Caco-2 (cell line): ENCODE measurements around the gene IL31. TPM values are rescaled to one million over a fixed set of nuclear protein-coding genes. Genes with fewer than 3 reads are reported as not detected.

Source experiments
- BruUV-seq: library from RNA; stranded (reverse); fragments of 400-500 nt; replicated peaks from 2 replicates; lab custom pipeline; 2021; lab: Mats Ljungman, UMichigan
- CTCF ChIA-PET: fragments of 300-600 bp; sonication (Branson Sonifier 250); formaldehyde crosslinking; loops from one replicate; lab custom pipeline; 2022; ENCODE audit warnings: antibody characterized with exemption; lab: Charles Lee
- POLR2A ChIA-PET: fragments of 300-600 bp; sonication (Branson Sonifier 250); formaldehyde crosslinking; loops from one replicate; lab custom pipeline; 2022; ENCODE audit warnings: antibody characterized with exemption; lab: Charles Lee
- DNase-seq, 2 experiments: peaks; one replicate each; pipeline versions ENCODE4 v3.0.0 to v3.0.0-alpha.2; 2020 to 2022
- H3K27me3 ChIP-seq: replicated peaks from 2 replicates; pipeline ENCODE4 v1.6.0; 2011; ENCODE audit warnings: low read length; ENCODE audit not compliant: control insufficient read depth, insufficient read depth
- H3K36me3 ChIP-seq: 2 replicates; pipeline ENCODE4 v1.5.1; 2011; ENCODE audit warnings: low read length; ENCODE audit not compliant: control insufficient read depth, insufficient read depth
- H3K4me1 ChIP-seq: fragments of 250-450 bp; sonication (Bioruptor Pico); 2 replicates; pipeline ENCODE4 v1.5.1; 2020; ENCODE audit warnings: mild to moderate bottlenecking
- H3K4me3 ChIP-seq: 2 replicates; pipeline ENCODE4 v1.5.1; 2011; ENCODE audit warnings: low read depth, mild to moderate bottlenecking, control low read depth, low read length
- H3K9me3 ChIP-seq: fragments of 250-450 bp; sonication (Bioruptor Pico); 2 replicates; pipeline ENCODE4 v1.5.1; 2020; ENCODE audit warnings: mild to moderate bottlenecking, moderate library complexity
- H3K27ac Mint-ChIP-seq: one replicate; pipeline ENCODE4 v1.8.0; 2022; ENCODE audit warnings: mixed read lengths; ENCODE audit not compliant: unreplicated experiment
- H3K27me3 Mint-ChIP-seq: one replicate; pipeline ENCODE4 v1.8.0; 2022; ENCODE audit warnings: mixed read lengths; ENCODE audit not compliant: insufficient read depth, unreplicated experiment
- H3K36me3 Mint-ChIP-seq: one replicate; pipeline ENCODE4 v1.8.0; 2022; ENCODE audit warnings: mild to moderate bottlenecking, mixed read lengths; ENCODE audit not compliant: insufficient read depth, unreplicated experiment
- H3K4me1 Mint-ChIP-seq: one replicate; pipeline ENCODE4 v1.8.0; 2022; ENCODE audit warnings: low read depth, mixed read lengths; ENCODE audit not compliant: unreplicated experiment
- H3K4me3 Mint-ChIP-seq: one replicate; pipeline ENCODE4 v1.8.0; 2022; ENCODE audit warnings: mild to moderate bottlenecking, moderate library complexity, mixed read lengths; ENCODE audit not compliant: unreplicated experiment
- H3K9me3 Mint-ChIP-seq: one replicate; pipeline ENCODE4 v1.8.0; 2022; ENCODE audit warnings: mixed read lengths; ENCODE audit not compliant: unreplicated experiment
- CTCF ChIP-seq, 2 experiments: fragments of 200-600 bp in 1 of 2; IDR thresholded peaks; 1 replicate in 1 of 2; 2 replicates in 1 of 2; pipeline versions ENCODE4 v1.5.1 to v1.8.0; 2011 to 2022; ENCODE audit warnings: antibody characterized with exemption in 1 of 2, control low read depth in 1 of 2, inconsistent platforms in 1 of 2, low read depth in 1 of 2, low read length in 1 of 2, mild to moderate bottlenecking in 1 of 2, moderate library complexity in 1 of 2; ENCODE audit not compliant: insufficient read depth in 1 of 2, severe bottlenecking in 1 of 2, unreplicated experiment in 1 of 2
- intact Hi-C: fragments of 100-400 bp; cut with micrococcal nuclease; formaldehyde crosslinking; loops from one replicate; pipeline ENCODE4 v1.10.0; 2022; ENCODE audit not compliant: unreplicated experiment
- total RNA-seq: library from RNA; stranded (reverse); gene quantifications from 2 replicates; pipeline ENCODE4 v1.2.3, GENCODE V29; 2022

IL31 gene
- total RNA-seq, 1 experiment from 2014 or later = not detected

DNA sequence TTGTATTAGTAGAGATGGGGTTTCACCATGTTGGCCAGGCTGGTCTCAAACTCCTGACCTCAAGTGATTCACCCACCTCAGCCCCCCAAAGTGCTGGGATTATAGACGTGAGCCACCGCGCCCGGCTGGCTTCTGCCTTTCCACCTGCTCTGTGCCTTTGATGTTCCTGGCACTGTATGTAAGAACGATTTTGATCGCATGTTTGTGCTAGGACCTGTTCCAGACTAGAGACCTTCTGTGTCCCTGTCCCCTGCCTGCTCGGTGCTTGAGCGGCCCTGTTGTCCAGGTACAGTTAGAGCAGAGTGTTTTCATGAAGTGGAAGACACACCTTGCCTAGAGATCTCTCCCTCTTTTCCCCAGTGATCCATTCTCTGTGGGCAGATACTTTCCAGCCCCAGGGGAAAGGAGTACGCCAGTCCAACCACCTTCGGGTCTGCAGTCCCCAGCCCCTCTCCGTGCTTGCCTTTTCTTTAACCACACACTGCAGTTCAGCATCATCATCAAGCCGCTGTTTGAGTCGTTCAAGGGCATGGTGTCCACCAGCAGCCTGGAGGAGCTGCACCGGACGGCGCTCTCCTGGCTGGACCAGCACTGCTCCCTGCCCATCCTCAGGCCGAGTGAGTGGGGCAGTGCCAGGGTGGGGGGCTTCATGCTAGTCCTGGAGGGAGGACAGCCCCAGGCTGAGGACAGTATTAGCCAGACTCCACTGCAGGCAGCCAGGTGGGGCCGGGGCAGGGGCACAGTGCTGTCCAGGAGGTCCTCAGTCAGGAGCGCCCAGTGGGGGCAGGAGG, 33.4 kb downstream of the IL31 start:
- H3K9me3 ChIP-seq = no peaks in the 10 kb centered on the region
- intact Hi-C loops = no loop called here
- H3K4me3 ChIP-seq = no peak overlapping the region
- DNase-seq = no peak
- no peaks in the 10 kb centered on the region for H3K4me1 ChIP-seq
- POLR2A ChIA-PET = no interaction called here
- Mint-ChIP-seq H3K27me3 (no peaks in the 10 kb centered on the region), H3K4me3 (no peak overlapping the region), H3K4me1 (no peaks in the 10 kb centered on the region), H3K36me3 (peaks cover 19% of the 10 kb centered on the region), H3K9me3 (no peaks in the 10 kb centered on the region), H3K27ac (no peak overlapping the region)
- no peak for TF ChIP-seq CTCF (IDR thresholded peaks at IDR 0.05; ENCODE audit: insufficient read depth in 1 of 2, low read depth in 1 of 2, low read length in 1 of 2, severe bottlenecking in 1 of 2, unreplicated experiment in 1 of 2)
- no peaks in the 10 kb centered on the region; the same call in none of the 2 replicates for H3K36me3 ChIP-seq
- no TSS peak for BruUV-seq
- no peaks in the 10 kb centered on the region for H3K27me3 ChIP-seq
- CTCF ChIA-PET = interaction anchor here (0.5 kb wide), 1 partner anchor 63 kb away, joined by 3 read pairs; the partner anchor contains the start of gene B3GNT4

DNA sequence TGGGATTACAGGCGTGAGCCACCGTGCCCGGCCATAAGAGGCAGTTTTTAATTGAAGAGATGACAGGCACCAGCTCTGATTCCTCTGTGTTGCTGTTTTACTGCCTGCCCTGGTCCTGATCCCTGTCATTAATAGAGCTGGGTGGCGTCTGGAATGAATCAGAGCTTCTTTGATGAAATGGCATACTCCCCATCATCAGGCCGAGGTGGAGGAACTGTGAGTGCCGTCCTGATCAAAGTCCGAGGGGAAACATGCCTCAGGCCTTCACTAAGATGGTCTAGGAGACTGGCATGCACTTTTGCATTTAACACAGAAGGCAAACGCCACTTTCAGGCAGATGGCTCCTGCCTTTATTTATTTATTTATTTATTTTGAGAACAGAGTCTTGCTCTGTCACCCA, 34.1 kb downstream of the IL31 start:
- Histone ChIP-seq H3K27me3 (no peaks in the 10 kb centered on the region), H3K36me3 (no peaks in the 10 kb centered on the region; the same call in none of the 2 replicates), H3K9me3 (no peaks in the 10 kb centered on the region), H3K4me1 (no peaks in the 10 kb centered on the region), H3K4me3 (no peak overlapping the region)
- TF ChIP-seq CTCF (IDR thresholded peaks at IDR 0.05; ENCODE audit: insufficient read depth in 1 of 2, low read depth in 1 of 2, low read length in 1 of 2, severe bottlenecking in 1 of 2, unreplicated experiment in 1 of 2) = no peak
- intact Hi-C loops = no loop called here
- Mint-ChIP-seq H3K36me3 (peaks cover 20% of the 10 kb centered on the region), H3K9me3 (no peaks in the 10 kb centered on the region), H3K4me3 (no peak overlapping the region), H3K27me3 (no peaks in the 10 kb centered on the region), H3K27ac (no peak overlapping the region), H3K4me1 (no peaks in the 10 kb centered on the region)
- DNase-seq = no peak
- BruUV-seq = no TSS peak
- POLR2A ChIA-PET = no interaction called here
- CTCF ChIA-PET = interaction anchor here (0.7 kb wide), 1 partner anchor 54 kb away, joined by 3 read pairs; no protein-coding TSS in a partner anchor

DNA sequence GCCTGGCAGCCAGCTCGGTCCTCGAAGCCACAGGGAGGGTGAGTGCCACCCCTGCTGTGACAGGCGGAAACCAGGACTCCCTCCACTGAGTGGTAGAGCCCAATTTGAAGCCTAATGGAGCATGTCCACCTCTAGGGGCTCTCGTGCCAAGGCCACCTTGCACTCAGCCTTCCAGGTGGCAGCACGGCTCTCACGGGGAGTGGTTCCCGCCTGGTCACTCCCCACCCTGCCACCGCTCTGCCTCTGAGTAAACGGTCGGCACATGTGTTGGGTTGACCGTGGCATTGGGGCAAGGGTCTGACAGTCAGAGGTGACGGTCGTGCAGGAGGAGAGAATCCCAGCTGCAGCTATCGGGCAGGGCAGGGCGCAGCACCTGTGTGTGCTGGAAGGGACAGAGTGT, 34.8 kb downstream of the IL31 start:
- CTCF ChIA-PET = interaction anchor here (0.7 kb wide), 1 partner anchor 55 kb away, joined by 3 read pairs; no protein-coding TSS in a partner anchor
- POLR2A ChIA-PET = no interaction called here
- Histone ChIP-seq H3K4me1 (no peaks in the 10 kb centered on the region), H3K27me3 (no peaks in the 10 kb centered on the region), H3K4me3 (no peak overlapping the region), H3K36me3 (no peaks in the 10 kb centered on the region; the same call in none of the 2 replicates), H3K9me3 (no peaks in the 10 kb centered on the region)
- Mint-ChIP-seq H3K36me3 (peaks cover 26% of the 10 kb centered on the region), H3K9me3 (no peaks in the 10 kb centered on the region), H3K27ac (no peak overlapping the region), H3K4me1 (no peaks in the 10 kb centered on the region), H3K4me3 (no peak overlapping the region), H3K27me3 (no peaks in the 10 kb centered on the region)
- no TSS peak for BruUV-seq
- no peak for DNase-seq
- no peak for TF ChIP-seq CTCF (IDR thresholded peaks at IDR 0.05; ENCODE audit: insufficient read depth in 1 of 2, low read depth in 1 of 2, low read length in 1 of 2, severe bottlenecking in 1 of 2, unreplicated experiment in 1 of 2)
- intact Hi-C loops = no loop called here
